MM.1S (cell line): ENCODE measurements around the gene EEPD1.

Experiments
- DNase-seq: peaks from one replicate; pipeline ENCODE4 v3.0.0-alpha.2; 2015
- H2AFZ ChIP-seq: fragments of 300-600 bp; sonication (generic); 2 replicates; pipeline ENCODE4 v1.6.0; 2016; ENCODE audit warnings: antibody characterized with exemption, low read length
- H3F3A ChIP-seq: fragments of 300-600 bp; sonication (generic); 2 replicates; pipeline ENCODE4 v1.6.1; 2016; ENCODE audit warnings: mild to moderate bottlenecking, antibody characterized with exemption, low read length, moderate library complexity, mixed read lengths; ENCODE audit not compliant: insufficient read depth
- H3K27ac ChIP-seq: fragments of 300-600 bp; sonication (generic); 2 replicates; pipeline ENCODE4 v1.5.1; 2016; ENCODE audit warnings: mild to moderate bottlenecking, low read length
- H3K27me3 ChIP-seq: fragments of 300-600 bp; sonication (generic); replicated peaks from 2 replicates; pipeline ENCODE4 v1.6.0; 2016; ENCODE audit warnings: low read length; ENCODE audit not compliant: insufficient read depth
- H3K36me3 ChIP-seq: fragments of 300-600 bp; sonication (generic); replicated peaks from 2 replicates; pipeline ENCODE4 v1.6.1; 2016; ENCODE audit warnings: mild to moderate bottlenecking, low read length, mixed read lengths; ENCODE audit not compliant: insufficient read depth
- H3K4me1 ChIP-seq: fragments of 300-600 bp; sonication (generic); 2 replicates; pipeline ENCODE4 v1.6.1; 2016; ENCODE audit warnings: low read length, mixed read lengths
- H3K4me2 ChIP-seq: fragments of 300-600 bp; sonication (generic); 2 replicates; pipeline ENCODE4 v1.6.0; 2016; ENCODE audit warnings: low read depth, low read length
- H3K4me3 ChIP-seq: fragments of 300-600 bp; sonication (generic); 2 replicates; pipeline ENCODE4 v1.5.1; 2016; ENCODE audit warnings: low read length, mixed read lengths
- H3K79me2 ChIP-seq: fragments of 300-600 bp; sonication (generic); 2 replicates; pipeline ENCODE4 v1.6.1; 2016; ENCODE audit warnings: mixed run types, low read length, mixed read lengths
- H3K9ac ChIP-seq: fragments of 300-600 bp; sonication (generic); 2 replicates; pipeline ENCODE4 v1.6.1; 2016; ENCODE audit warnings: low read length, mixed read lengths
- H3K9me2 ChIP-seq: fragments of 300-600 bp; sonication (generic); replicated peaks from 2 replicates; pipeline ENCODE4 v1.6.1; 2016; ENCODE audit warnings: mild to moderate bottlenecking, low read length, mixed read lengths; ENCODE audit not compliant: insufficient read depth
- H3K9me3 ChIP-seq: fragments of 300-600 bp; sonication (generic); replicated peaks from 2 replicates; pipeline ENCODE4 v1.6.1; 2016; ENCODE audit warnings: mild to moderate bottlenecking, low read length, mixed read lengths; ENCODE audit not compliant: insufficient read depth
- H4K20me1 ChIP-seq: fragments of 300-600 bp; sonication (generic); 2 replicates; pipeline ENCODE4 v1.6.1; 2016; ENCODE audit warnings: mild to moderate bottlenecking, low read length, moderate library complexity, mixed read lengths; ENCODE audit not compliant: insufficient read depth
- EZH2 ChIP-seq: fragments of 300-600 bp; sonication (generic); optimal IDR thresholded peaks from 2 replicates; pipeline ENCODE3; 2017; ENCODE audit warnings: low read depth, mild to moderate bottlenecking, antibody characterized with exemption, low read length, mixed read lengths
- EZH2phosphoT487 ChIP-seq: fragments of 300-600 bp; sonication (generic); IDR thresholded peaks from 2 replicates; pipeline ENCODE4 v1.6.1; 2018; ENCODE audit warnings: antibody characterized with exemption, low read length
- TF ChIP-seq, protein P1 (sequence below): fragments of 300-600 bp; sonication (generic); IDR thresholded peaks from 2 replicates; pipeline ENCODE4 v1.5.1; 2016; ENCODE audit warnings: antibody characterized with exemption, low read length, mixed read lengths

Gene EEPD1

DNA sequence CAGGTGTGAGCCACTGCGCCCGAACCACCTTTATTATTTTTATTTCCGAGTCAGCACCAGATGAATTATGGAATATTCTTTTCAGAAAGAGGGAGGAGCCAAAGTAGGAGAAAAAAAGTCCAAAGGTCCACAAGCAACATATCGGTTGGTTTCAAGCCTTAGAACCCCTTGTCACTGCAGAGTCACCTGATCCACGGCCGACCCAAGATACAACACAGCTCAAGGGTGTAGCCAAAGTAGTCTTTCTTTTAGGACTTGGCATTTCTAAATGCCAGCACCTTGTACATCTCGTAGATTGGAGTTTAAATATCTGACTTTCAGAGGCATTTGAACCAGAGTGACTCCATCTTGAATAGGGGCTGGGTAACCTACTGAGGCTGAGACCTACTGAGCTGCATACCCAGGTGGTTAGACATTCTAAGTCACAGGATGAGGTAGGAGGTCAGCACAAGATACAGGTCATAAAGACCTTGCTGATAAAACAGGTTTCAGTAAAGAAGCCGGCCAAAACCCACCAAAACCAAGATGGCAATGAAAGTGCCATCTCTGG lies 122.8 kb downstream of the EEPD1 start:
- H3K27me3 ChIP-seq: no peaks in the 10 kb centered on the region
- H3K27ac ChIP-seq: no peak overlapping the region
- no peaks in the 10 kb centered on the region for H3K79me2 ChIP-seq
- no peak overlapping the region for H2AFZ ChIP-seq
- no peaks in the 10 kb centered on the region for H3F3A ChIP-seq
- no peak overlapping the region for H3K4me2 ChIP-seq
- no peaks in the 10 kb centered on the region for H4K20me1 ChIP-seq
- no peak for DNase-seq
- H3K9me2 ChIP-seq: no peaks in the 10 kb centered on the region
- H3K4me3 ChIP-seq: no peak overlapping the region
- TF ChIP-seq EZH2phosphoT487 (no peak), EZH2 (no peak)
- TF ChIP-seq, protein P1, sequence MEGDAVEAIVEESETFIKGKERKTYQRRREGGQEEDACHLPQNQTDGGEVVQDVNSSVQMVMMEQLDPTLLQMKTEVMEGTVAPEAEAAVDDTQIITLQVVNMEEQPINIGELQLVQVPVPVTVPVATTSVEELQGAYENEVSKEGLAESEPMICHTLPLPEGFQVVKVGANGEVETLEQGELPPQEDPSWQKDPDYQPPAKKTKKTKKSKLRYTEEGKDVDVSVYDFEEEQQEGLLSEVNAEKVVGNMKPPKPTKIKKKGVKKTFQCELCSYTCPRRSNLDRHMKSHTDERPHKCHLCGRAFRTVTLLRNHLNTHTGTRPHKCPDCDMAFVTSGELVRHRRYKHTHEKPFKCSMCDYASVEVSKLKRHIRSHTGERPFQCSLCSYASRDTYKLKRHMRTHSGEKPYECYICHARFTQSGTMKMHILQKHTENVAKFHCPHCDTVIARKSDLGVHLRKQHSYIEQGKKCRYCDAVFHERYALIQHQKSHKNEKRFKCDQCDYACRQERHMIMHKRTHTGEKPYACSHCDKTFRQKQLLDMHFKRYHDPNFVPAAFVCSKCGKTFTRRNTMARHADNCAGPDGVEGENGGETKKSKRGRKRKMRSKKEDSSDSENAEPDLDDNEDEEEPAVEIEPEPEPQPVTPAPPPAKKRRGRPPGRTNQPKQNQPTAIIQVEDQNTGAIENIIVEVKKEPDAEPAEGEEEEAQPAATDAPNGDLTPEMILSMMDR: no peak
- no peaks in the 10 kb centered on the region for H3K4me1 ChIP-seq
- H3K9ac ChIP-seq: no peak overlapping the region
- no peaks in the 10 kb centered on the region for H3K36me3 ChIP-seq
- no peaks in the 10 kb centered on the region for H3K9me3 ChIP-seq

DNA sequence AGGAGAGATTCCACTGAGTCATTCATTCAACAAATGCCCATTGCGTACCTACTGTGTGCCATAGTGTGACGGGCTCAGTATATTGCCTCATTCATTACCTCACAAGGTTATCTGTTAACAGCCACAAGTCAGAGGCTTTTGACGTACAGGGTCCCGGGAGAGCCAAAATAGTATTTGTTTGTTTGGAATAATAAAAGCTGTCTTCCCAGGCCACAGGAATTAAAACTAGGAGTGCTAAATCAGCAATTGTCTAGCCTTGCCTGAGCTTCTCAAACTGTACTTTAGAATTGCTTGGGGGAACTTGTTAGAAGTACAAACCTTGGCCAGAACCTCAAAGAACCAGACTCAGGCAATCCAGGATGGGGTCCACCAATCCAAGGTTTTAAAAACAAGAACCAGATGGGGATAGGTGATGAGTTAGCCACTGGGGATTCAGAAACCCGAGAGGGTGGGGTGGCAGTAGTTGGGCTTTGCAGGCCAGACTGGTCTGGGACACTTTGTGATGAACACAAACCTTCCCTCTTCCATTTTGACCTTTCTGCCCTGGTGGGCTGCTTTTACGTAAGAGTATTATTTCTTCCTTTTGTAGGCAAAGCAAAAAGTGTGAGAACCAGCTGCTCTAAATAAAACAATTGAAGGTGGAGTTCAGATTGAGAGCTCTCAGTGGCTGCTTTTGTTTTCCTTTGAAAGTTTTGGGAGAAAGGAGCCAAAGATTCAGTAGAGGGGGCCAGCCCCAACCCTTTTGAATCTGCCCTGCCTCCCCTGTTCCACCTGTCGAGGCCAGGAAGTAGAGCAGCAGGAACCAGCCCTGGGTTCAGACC lies 123.6 kb downstream of the EEPD1 start:
- no peaks in the 10 kb centered on the region for H3F3A ChIP-seq
- no peak overlapping the region for H3K4me2 ChIP-seq
- TF ChIP-seq, protein P1: no peak
- TF ChIP-seq EZH2phosphoT487 (no peak), EZH2 (no peak)
- H3K9me3 ChIP-seq: no peaks in the 10 kb centered on the region
- no peak overlapping the region for H3K9ac ChIP-seq
- H4K20me1 ChIP-seq: no peaks in the 10 kb centered on the region
- H2AFZ ChIP-seq: no peak overlapping the region
- H3K27me3 ChIP-seq: no peaks in the 10 kb centered on the region
- no peak for DNase-seq
- no peak overlapping the region for H3K27ac ChIP-seq
- H3K36me3 ChIP-seq: no peaks in the 10 kb centered on the region
- H3K79me2 ChIP-seq: no peaks in the 10 kb centered on the region
- no peaks in the 10 kb centered on the region for H3K4me1 ChIP-seq
- H3K9me2 ChIP-seq: no peaks in the 10 kb centered on the region
- no peak overlapping the region for H3K4me3 ChIP-seq

DNA sequence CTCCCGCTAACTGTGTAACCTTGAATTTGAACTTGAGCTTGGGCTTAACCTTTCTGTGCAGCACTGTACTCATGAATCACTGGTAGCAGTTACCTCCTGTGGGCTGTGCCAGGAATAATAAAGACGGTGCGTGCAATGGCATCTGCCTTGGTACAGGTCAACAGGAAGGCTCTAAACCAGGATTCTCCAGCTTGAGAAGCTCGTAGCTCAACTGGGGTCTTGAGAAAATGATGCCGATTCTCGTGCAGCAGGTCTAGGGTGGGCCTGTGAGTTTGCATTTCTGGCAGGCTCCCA lies 124.1 kb downstream of the EEPD1 start:
- no peaks in the 10 kb centered on the region for H3K4me1 ChIP-seq
- H3K9ac ChIP-seq: no peak overlapping the region
- no peaks in the 10 kb centered on the region for H4K20me1 ChIP-seq
- no peak for DNase-seq
- no peaks in the 10 kb centered on the region for H3K27me3 ChIP-seq
- H3K9me2 ChIP-seq: no peaks in the 10 kb centered on the region
- no peaks in the 10 kb centered on the region for H3K36me3 ChIP-seq
- H3K4me2 ChIP-seq: no peak overlapping the region
- H2AFZ ChIP-seq: no peak overlapping the region
- H3F3A ChIP-seq: no peaks in the 10 kb centered on the region
- no peaks in the 10 kb centered on the region for H3K9me3 ChIP-seq
- H3K79me2 ChIP-seq: no peaks in the 10 kb centered on the region
- TF ChIP-seq, protein P1: no peak
- no peak for TF ChIP-seq EZH2
- TF ChIP-seq EZH2phosphoT487: no peak
- H3K4me3 ChIP-seq: no peak overlapping the region
- H3K27ac ChIP-seq: no peak overlapping the region
